ENCODE results near the gene BPIFB6.

Gene BPIFB6

DNA sequence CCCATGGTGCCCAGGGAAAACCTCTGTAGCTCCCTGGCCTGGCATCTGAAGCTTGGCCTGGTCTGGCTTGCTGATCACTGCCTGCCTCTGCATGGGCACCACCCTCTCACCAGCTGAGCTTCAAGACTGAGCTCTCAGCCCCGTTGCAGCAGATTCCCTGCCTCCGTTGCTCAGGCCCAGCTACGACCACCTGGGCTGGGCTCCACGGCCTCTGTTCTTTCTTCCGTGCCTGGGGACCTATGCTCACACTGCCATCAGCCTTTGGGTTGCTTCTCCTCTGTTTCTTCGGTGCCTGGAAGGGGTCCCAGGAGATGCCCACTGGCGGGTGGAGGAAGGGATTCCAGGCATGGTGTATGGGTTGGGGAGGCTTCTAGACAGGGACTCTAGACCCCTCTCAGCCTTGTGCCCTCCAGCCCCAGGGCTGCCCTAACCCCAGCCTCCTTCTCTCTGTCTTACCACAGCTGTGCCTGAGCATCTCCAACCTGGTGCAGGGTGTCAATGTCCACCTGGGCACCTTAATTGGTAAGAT lies 14.8 kb upstream of the BPIFB6 start:
- no peak for DNase-seq

DNA sequence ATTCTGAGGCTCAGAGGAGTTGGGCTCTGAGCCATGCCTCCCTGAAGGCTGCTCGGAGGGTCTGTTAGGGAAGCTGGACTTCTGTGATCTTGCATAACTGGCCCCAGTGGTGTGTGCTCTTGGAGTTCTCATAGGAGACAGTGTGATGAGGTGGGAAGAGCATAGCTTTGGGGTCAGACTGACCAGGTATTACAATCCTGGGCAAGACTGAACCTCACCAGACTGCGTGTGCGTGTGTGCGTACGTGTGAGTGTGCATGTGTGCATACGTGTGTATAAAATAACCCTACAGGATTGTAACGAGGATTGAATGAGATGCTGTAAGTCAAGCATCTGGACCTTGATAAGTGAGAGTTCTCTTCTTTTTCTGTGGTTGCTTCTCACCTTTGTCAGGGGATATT lies 13.9 kb upstream of the BPIFB6 start:
- DNase-seq = no peak

DNA sequence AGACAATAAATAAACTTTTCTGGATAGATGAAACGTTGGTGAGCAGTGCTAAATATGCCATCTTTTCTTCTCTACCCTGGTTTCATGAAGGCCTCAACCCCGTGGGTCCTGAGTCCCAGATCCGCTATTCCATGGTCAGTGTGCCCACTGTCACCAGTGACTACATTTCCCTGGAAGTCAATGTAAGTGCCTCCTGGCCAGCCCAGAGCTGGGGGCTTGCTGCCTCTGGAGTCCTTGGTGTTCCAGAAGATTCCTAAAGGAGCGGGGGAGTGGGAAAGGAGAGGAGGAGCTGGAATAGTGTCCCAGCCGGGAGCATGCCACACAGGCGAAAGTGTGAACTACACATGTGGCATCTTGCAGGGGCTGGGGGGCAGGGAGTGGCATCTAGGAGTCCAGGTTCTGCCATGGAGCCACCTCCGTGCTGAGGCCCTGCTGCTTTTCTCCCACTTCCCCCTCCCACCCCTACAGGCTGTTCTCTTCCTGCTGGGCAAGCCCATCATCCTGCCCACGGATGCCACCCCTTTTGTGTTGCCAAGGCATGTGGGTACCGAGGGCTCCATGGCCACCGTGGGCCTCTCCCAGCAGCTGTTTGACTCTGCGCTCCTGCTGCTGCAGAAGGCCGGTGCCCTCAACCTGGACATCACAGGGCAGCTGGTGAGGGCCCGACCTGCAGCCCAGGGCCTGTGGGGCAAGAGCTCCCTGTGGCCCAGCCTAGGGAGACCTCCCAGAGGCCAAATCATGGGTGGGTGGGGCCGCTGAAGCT lies 13.1 kb upstream of the BPIFB6 start:
- DNase-seq = no peak

DNA sequence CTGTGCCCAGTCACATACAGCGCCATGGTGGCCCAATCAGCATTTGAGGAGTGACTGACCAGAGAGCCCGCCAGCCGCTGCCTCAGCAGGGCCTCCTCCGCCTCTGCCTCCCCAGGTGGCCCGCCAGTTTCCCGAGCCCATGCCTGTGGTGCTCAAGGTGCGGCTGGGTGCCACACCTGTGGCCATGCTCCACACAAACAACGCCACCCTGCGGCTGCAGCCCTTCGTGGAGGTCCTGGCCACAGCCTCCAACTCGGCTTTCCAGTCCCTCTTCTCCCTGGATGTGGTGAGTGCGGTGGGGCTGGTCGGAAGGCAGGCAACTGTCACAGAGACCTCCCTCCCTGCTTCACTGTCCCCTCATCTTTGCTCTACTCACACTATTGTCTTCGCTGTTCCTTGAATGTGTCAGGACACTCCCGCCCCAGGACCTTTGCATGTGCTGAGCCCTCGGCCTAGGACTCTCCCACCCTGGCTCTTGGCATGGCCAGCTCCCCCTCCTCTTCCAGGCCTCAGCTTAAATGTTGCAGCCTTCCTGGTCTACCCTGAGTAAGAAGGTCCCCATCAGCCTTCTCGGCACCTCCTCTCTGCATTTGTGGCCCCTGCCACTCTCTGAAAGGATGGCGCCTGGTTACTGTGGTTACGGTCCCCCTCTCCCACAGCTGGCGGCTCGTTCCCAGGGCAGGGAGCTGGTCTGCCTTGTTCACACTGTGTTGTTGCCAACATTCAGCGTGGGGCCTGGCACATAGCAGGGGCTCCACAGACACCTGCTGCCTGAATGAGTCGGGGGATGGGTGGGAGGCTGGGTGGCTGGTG lies 11.8 kb upstream of the BPIFB6 start:
- no peak for DNase-seq

DNA sequence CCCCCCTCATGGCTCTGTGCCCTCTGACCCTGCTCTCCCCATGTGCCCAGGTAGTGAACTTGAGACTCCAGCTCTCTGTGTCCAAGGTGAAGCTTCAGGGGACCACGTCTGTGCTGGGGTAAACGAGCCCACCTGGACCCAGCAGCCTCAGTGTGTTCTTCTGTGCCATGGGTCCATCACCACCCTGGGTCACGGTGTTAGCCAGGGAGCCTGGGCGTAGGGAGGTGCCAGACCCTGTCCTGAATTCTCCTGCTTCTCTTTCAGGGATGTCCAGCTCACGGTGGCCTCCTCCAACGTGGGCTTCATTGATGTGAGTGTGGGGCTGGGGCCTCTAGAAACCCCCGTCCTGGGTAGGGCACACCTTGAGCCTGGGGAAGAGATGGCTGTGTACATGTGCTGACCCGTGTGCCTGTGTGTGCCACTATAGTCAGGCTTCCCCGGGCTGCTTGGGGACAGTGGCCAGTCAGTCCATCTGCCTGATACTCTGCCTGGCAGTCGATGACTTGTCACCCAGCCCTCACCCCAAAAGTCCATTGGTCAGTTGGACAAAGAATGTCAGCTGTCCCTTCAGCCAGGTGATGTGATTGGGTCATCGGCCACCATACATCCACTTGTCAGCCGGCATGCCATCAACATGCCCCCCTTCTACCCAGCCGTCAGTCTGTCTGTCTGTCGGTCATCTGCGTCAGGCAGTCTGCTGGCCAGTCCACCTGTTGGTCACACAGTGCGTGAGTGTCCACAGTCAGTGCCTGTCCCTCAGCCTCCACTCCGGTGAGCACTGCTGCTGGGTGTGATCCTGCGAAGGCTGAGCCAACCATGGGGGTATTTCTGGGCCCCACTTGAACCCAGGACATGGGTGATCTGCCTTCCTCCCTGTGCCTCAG lies 10.9 kb upstream of the BPIFB6 start:
- DNase-seq = no peak

DNA sequence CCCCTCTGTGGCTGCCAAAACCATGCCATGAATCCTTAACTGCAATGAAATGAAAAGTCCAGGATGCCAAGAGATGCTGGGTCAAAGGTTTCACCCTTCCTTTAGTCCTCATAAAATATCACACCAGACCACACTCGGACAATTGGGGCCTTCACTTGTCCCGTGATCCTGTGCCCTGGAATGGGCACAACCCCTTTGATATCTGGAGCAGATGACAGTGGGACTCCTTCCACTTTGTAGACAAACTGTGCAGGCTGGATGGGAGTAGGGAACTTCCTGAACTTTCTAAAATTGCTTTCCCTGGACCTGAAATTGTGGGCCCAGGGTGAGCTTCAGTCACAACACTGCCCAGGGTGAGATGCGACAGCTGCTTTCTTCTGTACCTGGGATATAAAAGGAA lies 9.6 kb upstream of the BPIFB6 start:
- DNase-seq = no peak

DNA sequence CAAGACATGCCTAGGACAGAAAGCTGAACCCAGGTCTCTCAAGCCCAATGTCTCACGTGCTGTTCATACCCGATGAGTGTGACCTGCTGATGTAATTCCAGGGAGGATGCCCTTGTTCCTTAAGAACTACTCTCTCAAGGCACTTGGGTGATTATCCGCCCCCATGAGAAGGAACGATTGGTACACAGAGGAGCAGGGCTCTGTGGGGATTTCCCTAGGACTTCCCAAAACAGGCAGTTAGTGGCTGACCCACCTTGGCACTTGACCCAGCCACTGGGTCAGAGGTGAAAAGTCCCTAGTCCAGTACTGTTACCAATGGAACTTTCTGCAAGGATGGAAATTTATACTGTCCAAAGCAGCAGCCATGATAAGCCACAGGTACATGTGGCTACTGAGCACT lies 9.2 kb upstream of the BPIFB6 start:
- no peak for DNase-seq

DNA sequence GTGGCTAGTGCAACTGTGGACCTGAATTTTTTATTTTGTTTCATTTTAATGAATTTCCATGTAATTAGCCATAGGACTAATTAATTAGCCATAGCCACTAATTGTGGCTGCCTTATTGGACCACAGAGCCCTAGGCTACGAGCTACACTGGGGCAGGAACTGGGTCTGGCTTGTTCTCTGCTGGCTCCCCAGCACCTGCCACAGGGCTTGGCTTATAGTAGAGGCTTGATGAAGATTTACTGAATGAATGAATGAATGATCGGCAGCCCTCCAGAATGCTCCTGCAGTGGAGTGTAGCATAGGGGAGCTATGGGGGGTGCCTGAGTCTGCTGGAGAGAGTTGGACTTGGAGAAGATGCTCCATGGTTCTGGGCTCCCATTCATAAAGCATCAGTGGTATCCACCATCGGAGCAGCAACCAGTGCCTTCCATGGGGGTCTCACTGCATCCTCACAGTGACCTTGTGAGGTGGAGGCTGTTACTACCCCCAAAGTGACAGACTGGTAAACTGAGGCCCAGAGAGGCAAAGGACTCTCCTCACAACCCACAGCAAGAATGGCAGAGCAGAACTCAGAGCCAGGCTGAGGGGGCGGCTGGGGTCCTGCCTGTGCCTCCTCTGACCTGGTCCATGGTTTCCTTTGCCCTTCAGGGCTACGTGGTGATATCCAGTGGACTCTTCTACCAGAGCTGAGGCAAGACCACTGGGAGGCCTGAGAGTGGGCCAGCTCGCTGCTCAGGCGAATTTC lies 8.6 kb upstream of the BPIFB6 start:
- no peak for DNase-seq

DNA sequence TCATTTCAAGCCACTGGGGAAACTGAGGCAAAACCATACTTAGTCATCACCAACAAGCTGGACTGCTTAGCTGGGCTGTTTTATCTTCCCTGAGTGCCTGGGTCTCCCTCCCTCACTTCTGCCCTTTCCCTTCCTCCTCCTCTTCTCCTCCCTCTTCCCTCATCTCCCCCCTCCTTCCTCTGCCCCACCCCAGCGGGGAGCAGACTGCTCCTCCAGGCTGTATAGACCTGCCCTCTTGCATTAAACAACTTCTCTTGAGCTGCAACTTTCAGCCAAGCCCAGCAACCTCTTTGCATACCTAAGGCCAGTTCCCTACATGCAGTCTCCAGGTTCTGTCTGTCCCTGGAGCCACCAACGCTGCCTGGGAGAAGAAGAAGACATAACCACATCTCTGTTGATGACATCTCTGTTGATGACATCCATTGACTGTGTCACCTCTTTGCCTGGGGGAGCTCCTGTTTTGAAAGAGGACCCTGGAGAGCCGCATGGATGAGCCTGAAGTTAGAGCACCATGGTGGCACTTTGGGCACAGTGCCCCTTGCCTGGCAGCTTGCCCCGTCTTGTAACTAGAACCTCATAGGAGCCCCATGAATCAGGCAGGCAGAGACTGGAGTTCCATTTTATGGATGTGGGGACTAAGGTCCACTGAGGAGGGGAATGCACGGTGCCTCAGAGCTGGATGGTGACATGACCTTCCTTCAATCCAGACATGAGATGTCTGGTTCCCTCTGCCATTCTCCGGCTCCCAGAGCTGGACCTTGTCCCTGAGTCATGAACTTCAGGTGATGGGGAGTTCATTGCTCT lies 7.8 kb upstream of the BPIFB6 start:
- no peak for DNase-seq

DNA sequence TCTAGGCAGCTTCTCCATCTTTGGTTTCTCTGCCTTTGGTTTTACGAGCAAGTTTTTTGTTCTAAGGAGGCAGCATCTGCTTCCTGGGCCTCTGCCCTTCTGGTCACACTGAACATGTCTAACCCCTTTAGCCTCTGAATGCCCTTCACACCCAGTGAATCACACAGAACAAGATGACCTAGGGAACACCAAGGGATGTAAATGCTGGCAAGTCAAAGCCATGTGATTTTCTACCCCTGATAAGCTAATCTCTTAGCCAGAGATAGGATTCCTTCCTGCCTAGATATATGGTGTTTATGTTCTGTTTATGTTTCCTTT lies 7.2 kb upstream of the BPIFB6 start:
- no peak for DNase-seq

DNA sequence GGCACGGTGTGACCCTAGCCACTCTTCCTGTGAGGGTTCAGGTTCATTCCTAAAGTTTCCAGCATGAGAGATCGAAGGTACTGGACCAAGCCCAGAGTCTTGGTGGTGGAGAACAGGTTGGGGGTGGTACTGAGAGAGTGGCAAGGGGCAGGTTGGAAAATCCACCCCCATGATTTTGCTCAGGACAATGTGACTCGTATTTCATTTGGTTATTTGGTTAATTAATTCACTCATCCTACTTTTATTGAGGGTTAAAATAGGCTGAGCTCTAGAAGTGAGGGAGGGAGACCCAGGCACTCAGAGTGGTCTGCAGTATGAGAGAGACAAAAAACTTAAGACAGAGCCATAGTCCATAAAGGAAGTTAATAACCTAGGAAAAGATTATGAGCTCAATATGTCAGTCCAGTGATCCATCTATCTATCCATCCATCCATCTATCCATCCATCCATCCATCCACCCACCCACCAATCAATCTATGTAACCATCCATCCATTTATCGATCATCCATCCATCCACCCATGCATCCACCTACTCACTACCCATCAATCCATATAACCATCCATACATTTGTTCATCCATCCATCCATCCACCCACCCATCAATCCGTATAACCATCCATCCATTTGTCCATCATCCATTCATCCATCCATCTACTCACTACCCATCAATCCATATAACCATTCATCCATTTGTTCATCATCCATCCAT lies 6.7 kb upstream of the BPIFB6 start:
- no peak for DNase-seq

DNA sequence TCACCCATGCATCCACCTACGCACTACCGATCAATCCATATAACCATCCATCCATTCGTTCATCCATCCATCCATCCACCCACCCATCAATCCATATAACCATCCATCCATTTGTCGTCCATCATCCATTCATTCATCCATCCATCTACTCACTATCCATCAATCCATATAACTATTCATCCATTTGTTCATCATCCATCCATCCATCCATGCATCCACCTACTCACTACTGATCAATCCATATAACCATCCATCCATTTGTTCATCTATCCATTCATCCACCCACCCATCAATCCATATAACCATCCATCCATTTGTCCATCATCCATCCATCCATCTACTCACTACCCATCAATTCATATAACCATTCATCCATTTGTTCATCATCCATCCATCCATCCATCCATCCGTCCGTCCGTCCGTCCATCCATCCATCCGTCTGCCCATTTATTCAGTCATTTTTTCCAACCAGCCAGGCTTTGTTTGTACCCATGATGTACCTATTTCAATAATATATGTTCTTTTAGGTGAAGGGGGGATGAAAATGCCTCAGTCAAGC lies 6.1 kb upstream of the BPIFB6 start:
- no peak for DNase-seq

DNA sequence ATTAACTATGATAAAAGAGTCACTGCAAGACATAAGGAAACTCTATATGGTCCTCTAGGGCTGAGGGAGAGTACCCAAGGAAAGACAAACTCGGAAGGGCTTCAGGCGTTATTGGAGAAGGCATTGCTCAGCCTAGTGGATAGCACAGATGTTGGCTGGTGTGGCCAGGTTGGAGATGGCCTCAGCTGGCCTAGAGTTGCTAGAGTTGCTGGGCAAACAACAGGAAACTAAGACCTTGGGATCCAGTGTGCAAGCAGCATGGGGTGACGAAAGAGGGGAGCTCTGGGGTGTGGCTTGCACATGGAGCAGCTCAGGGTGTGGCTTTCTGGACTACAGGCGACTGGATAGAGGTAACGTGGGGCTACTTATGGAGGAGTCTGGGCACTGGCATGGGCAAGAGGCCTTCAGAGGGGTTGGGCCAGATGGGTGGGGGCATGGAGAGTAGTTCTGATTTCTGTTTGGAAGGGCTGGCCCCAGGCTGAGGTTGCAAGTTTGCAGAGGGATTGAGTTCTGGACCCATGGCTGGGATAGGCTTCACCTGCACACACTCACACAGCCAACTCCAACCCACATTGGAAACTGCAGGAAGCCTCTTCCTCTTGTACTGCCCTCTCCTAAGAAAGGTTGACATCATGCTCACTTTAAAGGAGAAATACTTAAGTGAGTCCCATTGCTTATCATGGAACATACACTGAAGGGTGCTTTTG lies 5.2 kb upstream of the BPIFB6 start:
- no peak for DNase-seq

DNA sequence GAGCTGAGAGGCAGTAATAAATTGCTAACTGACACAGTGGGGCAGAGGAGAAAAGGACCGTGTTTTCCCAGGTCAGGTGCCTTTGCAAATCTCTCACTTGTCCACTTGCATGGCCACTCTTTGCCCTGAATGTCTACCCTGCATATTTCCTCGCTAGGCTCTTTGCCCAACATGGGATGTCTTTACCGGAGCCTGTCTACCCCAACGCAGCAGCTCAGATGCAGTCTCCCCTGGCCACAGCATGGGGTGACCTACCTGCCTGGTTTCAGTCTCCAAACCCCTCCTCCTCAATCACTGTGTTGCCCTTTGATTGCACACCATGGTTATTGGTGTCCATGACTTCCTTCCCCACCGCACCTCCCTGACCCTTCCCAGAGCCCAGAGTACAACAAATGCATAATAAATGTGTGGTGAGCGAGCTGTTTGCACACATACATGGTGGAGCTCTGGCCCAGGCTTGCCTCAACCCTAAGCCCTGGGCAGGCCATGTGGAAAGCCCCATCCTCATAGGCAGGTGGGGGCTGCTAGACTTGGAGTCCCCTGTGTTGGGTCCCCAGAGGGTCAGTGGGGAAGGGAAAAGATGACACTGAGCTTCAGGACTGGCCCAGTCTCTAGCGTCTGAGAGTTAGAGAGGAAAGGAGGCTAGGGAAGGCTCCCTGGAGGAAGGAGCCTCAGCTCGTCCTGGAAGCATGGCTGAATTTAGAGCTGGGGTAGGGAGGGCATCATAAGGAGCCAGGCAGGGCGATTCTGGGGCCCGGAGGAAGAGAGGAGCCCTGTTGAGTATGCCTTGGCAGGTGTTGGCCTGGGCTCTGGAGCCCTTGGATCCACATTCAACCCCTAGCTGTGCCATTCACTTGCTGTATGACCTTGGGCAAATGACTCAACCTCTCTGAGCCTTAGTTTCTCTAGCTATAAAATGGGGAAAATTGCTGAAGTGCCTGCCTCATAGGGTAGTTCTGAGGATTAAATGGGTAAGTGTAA lies 4.4 kb upstream of the BPIFB6 start:
- no peak for DNase-seq

DNA sequence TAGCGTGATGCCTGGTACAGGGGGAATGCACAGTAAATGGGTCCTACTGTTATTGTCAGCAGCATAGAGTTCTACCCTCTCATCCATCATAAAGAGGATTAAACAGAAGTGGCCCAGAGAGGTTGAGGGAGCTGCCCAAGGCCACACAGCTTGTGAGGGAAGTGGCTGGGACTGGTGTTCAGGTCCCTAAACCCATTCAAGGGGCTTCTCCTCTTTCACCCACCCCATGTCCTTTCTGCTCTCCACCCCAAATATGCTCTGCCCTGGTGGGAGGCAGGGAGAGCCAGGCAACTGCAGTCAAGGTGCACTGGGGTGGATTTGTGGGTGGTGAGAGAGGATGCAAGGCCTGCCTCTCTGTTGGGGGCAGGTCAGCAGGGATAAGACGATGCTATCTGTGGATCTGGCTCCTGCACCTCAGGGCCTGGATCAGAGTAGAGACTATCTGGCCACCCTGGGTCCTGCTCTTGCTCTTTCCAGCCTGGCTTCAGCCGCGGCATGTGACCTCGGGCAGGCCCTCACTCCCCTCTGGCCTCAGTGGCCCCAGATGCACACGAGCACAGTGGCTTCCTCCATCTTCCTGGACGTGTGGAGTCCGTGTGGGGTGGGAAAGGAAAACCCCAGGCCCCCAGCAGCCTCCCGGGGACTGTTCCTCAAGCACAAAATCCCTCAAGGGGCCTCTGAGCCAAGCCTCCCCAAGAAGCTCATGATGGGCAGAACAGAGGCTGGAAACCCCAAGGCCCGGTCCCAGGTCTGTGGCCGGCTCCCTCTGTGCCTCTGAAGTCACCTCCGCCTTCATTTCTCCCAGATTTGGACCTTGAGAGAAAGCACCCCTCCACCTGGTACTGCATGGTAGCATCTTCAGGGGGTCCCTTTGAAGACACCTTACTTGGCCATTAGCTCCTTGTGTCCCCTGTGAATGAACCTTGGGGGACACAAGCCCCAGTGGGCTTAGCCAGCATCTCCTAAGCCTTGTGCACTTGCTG lies 3.4 kb upstream of the BPIFB6 start:
- DNase-seq = no peak

DNA sequence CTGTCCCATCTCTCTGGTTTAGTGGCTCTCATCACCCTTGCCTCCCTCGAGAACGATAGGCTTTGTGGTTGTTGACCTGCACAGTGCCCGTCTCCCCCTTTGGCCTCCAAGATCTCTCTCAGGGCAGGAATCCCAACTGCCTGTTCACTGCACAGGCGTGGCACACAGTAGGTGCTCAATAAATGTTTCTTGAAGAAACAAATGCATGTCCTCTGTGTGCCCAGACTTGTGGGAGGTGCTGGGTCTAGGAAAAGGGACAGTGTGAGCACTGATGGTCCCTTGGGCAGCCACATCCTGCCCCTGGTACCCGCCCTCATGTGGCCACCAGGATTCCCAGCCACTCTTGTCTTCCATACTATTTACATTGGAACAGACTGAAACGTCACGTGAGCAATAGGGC lies 2.6 kb upstream of the BPIFB6 start:
- DNase-seq = no peak

DNA sequence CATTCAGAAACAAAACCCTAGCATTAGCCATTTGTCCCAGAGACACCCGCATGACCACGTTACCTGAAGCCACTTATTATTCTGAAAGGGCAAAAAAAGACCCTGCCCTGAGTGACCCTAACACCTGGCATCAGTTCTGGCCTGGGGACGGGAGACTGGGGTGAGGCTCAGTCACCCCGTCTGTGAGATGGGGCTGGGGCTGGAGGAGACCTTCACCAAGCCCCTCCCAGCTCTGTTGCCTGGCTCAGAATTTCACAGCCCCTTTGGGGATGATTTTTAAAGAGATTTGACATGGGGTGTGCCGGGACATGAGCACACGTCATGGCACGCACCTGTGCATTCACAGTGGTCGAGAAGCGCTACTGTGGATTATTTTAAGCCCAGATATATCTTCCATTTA lies 1.4 kb upstream of the BPIFB6 start:
- no peak for DNase-seq

DNA sequence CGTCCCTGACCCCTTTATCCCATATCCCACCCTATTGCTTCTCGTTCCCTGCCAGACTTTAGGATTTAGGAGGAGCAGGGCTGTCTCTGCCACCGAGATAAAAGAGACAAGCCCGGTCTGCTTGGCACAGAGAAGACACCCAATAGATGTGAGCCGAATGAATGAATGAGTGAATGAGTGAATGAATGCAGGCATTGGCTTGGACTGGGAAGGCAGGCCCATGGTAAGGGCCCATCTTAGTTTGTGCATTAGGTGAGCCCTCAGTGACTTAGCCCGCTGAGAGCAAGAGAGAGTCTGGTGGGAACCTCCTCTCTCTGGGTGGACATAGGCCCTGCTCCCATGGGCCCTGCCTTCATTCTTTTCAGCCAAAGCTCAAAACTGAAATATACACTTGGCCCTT lies 879 bp upstream of the BPIFB6 start:
- no peak for DNase-seq

All from NCI-H1092 (cell line).